Cardiac fibroblast (primary cell): ENCODE data around the gene PPP2R2D.

Experiments
- DNase-seq, 2 donors: peaks; one replicate each; pipeline versions ENCODE4 v3.0.0 to v3.0.0-alpha.2; 2010; ENCODE audit warnings: low read depth in 2 of 2
- H3K4me3 ChIP-seq, 2 donors: replicated peaks in 1 of 2; 1 replicate in 1 of 2; 2 replicates in 1 of 2; pipeline ENCODE4 v1.5.1; 2011; ENCODE audit warnings: low read depth in 2 of 2, low read length in 2 of 2, mild to moderate bottlenecking in 2 of 2, moderate library complexity in 1 of 2
- TF ChIP-seq, protein P1 (sequence below): IDR thresholded peaks from one replicate; pipeline ENCODE4 v1.5.1; 2011; ENCODE audit warnings: low read depth, mild to moderate bottlenecking, low read length, inconsistent platforms

The PPP2R2D gene

DNA sequence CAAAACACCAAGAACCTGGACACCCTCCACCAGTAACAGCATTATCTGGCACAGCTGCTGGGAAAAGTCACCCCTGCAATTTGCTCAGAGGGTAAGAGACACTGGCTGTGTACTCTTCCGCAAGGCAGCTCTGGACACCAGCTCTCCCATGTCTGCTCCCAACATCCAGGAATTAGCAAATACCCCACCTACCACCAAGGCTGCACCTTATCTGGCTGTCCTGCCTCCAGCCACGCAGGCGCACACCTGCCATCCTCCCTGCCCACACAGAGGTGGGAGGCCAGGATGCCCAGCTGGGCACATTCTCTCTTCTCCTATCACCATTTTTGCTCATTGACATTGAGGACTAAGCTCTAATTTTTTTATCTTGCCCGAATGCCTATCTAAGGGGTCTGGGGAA, 101.2 kb downstream of the PPP2R2D start:
- H3K4me3 ChIP-seq: no peak overlapping the region
- no peak for DNase-seq
- TF ChIP-seq, protein P1, sequence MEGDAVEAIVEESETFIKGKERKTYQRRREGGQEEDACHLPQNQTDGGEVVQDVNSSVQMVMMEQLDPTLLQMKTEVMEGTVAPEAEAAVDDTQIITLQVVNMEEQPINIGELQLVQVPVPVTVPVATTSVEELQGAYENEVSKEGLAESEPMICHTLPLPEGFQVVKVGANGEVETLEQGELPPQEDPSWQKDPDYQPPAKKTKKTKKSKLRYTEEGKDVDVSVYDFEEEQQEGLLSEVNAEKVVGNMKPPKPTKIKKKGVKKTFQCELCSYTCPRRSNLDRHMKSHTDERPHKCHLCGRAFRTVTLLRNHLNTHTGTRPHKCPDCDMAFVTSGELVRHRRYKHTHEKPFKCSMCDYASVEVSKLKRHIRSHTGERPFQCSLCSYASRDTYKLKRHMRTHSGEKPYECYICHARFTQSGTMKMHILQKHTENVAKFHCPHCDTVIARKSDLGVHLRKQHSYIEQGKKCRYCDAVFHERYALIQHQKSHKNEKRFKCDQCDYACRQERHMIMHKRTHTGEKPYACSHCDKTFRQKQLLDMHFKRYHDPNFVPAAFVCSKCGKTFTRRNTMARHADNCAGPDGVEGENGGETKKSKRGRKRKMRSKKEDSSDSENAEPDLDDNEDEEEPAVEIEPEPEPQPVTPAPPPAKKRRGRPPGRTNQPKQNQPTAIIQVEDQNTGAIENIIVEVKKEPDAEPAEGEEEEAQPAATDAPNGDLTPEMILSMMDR: no peak

DNA sequence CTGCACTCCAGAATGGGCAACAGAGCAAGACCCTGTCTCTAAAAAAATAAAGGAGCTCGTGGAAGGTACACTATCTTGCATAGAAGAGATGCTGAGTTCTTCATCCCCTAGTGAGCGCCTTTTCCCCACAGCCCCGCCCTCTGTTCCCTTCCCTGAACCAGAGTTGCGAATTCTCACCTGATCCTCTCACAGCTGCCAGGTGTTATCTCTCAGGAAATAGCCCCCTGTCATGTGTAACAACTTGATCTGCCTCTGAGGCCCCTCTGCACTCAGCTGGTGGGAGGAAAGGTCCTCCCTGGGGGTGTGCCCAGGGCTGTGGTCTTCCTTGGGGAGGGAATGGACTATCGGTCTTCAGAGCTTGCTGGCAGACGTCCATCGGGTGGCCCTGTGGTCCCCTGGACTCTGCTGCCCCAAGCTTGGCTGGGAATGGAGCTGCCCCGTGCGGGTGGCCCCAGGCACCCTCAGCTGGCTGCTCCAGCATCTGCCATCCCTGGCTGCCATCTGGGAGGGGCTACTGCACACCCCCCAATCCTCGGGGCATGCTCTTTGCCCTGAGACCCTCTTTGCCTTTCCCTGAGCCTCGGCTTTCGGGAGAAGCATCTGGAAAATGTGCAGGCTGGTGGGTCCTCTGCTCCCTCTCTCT, 102.6 kb downstream of the PPP2R2D start:
- TF ChIP-seq, protein P1: no peak
- H3K4me3 ChIP-seq: no peak overlapping the region
- no peak for DNase-seq

DNA sequence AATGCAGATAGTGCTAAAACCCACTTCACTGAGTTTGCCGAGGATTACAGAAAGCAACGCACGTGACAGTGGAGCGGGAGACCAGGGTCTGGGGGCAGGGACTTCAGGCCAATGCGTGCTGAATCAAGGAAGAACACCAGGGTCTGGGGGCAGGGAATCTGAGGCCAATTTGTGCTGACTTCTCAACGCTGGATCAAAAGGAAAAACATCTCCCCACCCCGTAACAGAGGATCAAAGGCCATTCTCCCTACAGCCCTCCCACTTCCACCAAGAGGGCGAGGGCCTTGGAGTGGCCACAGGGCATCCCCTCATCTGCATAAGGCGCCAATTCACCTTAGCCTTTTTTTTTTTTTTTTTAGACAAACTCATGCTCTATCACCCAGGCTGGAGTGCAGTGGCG, 103.2 kb downstream of the PPP2R2D start:
- no peak overlapping the region for H3K4me3 ChIP-seq
- TF ChIP-seq, protein P1: no peak
- DNase-seq: no peak

DNA sequence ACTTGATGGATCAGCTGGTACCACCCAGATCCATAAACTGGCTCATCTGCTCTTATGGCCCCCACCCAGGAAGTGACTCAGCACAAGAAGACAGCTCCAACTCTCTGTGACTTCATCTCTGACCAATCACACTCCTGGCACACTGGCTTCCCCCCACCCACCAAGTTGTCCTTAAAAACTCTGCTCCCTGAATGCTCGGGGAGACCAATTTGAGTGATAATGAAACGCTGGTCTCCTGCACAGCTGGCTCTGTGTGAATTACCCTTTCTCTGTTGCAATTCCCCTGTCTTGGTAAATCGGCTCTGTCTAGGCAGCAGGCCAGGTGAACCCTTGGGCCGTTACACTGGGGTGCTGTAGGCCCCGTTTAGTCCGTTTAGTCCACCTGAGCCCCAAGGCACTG, 104.3 kb downstream of the PPP2R2D start:
- no peak overlapping the region for H3K4me3 ChIP-seq
- TF ChIP-seq, protein P1: no peak
- peak in 1 of 2 donors; percentile 5 for DNase-seq

DNA sequence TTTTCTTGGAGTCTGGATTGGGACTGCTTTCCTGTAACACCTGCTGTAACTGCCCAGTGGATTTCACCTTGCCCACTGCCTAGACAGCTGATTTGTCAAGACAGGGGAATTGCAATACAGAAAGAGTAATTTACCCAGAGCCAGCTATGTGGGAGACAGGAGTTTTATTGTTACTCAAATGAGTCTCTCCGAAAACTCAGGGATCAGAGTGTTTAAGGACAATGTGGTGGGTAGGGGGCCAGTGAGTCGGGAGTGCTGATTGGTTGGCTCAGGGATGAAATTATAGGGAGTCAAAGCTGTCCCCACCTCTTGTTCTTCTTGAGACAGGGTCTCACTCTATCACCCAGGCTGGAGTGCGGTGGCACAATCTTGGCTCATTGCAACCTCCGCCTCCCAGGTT, 106.2 kb downstream of the PPP2R2D start:
- TF ChIP-seq, protein P1: no peak
- DNase-seq: no peak
- H3K4me3 ChIP-seq: no peak overlapping the region

DNA sequence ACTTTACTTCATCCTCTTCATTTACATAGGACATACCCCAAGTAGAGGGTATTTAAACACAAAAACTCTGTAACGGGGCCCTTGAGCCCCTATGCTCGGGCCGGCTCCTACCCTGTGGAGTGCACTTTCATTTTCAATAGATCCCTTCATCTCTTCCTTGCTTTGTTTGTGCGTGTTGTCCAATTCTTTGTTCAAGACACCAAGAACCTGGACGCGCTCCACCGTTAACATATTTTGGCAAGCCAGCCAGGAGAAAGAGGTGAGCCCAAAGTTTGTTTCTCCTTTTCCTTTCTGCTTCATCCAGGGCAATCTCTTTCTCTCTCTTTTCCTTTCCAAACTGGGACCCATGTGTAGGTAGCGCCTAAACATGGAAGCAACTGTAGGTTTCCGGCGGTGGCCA, 106.9 kb downstream of the PPP2R2D start:
- DNase-seq: no peak
- no peak overlapping the region for H3K4me3 ChIP-seq
- TF ChIP-seq, protein P1: no peak
